ENCODE results near the gene DNALI1. TPM values are rescaled to one million over a fixed set of nuclear protein-coding genes. Genes with fewer than 3 reads are reported as not detected.

Gene DNALI1
- total and polyA plus RNA-seq, 2 donors from 2014 or later: 34.8 to 46.4 TPM

- no peak overlapping the region for H3K9ac ChIP-seq (ENCODE audit: low read length in 3 of 3)
- H3K9me3 ChIP-seq (ENCODE audit: control insufficient read depth in 2 of 3, insufficient read depth in 1 of 3, low read length in 3 of 3): no peaks in the 10 kb centered on the region
- intact Hi-C loops (cut with DNase I): no loop called here
- H3K4me1 ChIP-seq (ENCODE audit: control insufficient read depth in 2 of 3, insufficient read depth in 2 of 3, low read depth in 1 of 3, low read length in 3 of 3): no peaks in the 10 kb centered on the region
- FAIRE-seq (no peak), DNase-seq (no peak)
- no peak overlapping the region for H3K4me3 ChIP-seq (ENCODE audit: low read length in 3 of 3)
- no peaks in the 10 kb centered on the region for H3K27me3 ChIP-seq (ENCODE audit: control insufficient read depth, insufficient read depth, low read length)
- no peak for TF ChIP-seq CTCF (IDR thresholded peaks at IDR 0.05; ENCODE audit: borderline replicate concordance, extremely low read depth, insufficient read depth)
- no peak overlapping the region for H3K27ac ChIP-seq (ENCODE audit: low read depth in 2 of 2, low read length in 2 of 2)
- peaks cover 2 to 32% (median 20%) of the 10 kb centered on the region in 3 donors for H3K36me3 ChIP-seq (ENCODE audit: control insufficient read depth in 2 of 3, insufficient read depth in 3 of 3, low read length in 3 of 3)
These were observed 32.2 kb downstream of the DNALI1 start for GRCh38 chr1:37588939-37589338.

- FAIRE-seq: no peak
- no peak for DNase-seq
- peaks cover 0 to 15% (median 15%) of the 10 kb centered on the region in 3 donors for H3K36me3 ChIP-seq (ENCODE audit: control insufficient read depth in 2 of 3, insufficient read depth in 3 of 3, low read length in 3 of 3)
- H3K4me1 ChIP-seq (ENCODE audit: control insufficient read depth in 2 of 3, insufficient read depth in 2 of 3, low read depth in 1 of 3, low read length in 3 of 3): peaks cover 0 to 9% (median 0%) of the 10 kb centered on the region in 3 donors
- no peak overlapping the region for H3K27ac ChIP-seq (ENCODE audit: low read depth in 2 of 2, low read length in 2 of 2)
- no peaks in the 10 kb centered on the region for H3K9me3 ChIP-seq (ENCODE audit: control insufficient read depth in 2 of 3, insufficient read depth in 1 of 3, low read length in 3 of 3)
- intact Hi-C loops (cut with DNase I): no loop called here
- TF ChIP-seq CTCF (IDR thresholded peaks at IDR 0.05; ENCODE audit: borderline replicate concordance, extremely low read depth, insufficient read depth): no peak
- no peak overlapping the region for H3K4me3 ChIP-seq (ENCODE audit: low read length in 3 of 3)
- H3K9ac ChIP-seq (ENCODE audit: low read length in 3 of 3): no peak overlapping the region
- no peaks in the 10 kb centered on the region for H3K27me3 ChIP-seq (ENCODE audit: control insufficient read depth, insufficient read depth, low read length)
These were observed 37.0 kb downstream of the DNALI1 start for GRCh38 chr1:37593726-37594125.

- no peak for TF ChIP-seq CTCF (IDR thresholded peaks at IDR 0.05; ENCODE audit: borderline replicate concordance, extremely low read depth, insufficient read depth)
- DNase-seq: peak; percentile 98 to 99 (median 98)
- Histone ChIP-seq H3K4me3 (ENCODE audit: low read length in 3 of 3) (peak within 1 kb of the TSS; percentile 88 to 100 (median 95)), H3K9ac (ENCODE audit: low read length in 3 of 3) (peak within 1 kb of the TSS; percentile 68 to 88 (median 73)), H3K27me3 (ENCODE audit: control insufficient read depth, insufficient read depth, low read length) (no peaks in the 10 kb centered on the region), H3K9me3 (ENCODE audit: control insufficient read depth in 2 of 3, insufficient read depth in 1 of 3, low read length in 3 of 3) (no peaks in the 10 kb centered on the region), H3K36me3 (ENCODE audit: control insufficient read depth in 2 of 3, insufficient read depth in 3 of 3, low read length in 3 of 3) (peaks cover 0 to 12% (median 8%) of the 10 kb centered on the region in 3 donors), H3K4me1 (ENCODE audit: control insufficient read depth in 2 of 3, insufficient read depth in 2 of 3, low read depth in 1 of 3, low read length in 3 of 3) (peaks cover 0 to 9% (median 0%) of the 10 kb centered on the region in 3 donors), H3K27ac (ENCODE audit: low read depth in 2 of 2, low read length in 2 of 2) (peak within 1 kb of the TSS; percentile 85 to 89)
- FAIRE-seq: no peak
- intact Hi-C loops (cut with DNase I): no loop called here
These were observed 38.9 kb downstream of the DNALI1 start, which contains the start of gene GNL2 for GRCh38 chr1:37595440-37596181. TSS of gene GNL2 (minus strand) at chr1:37595937. CDS start at chr1:37595822, 115 bp downstream.
